ENCODE measurements around the gene ACTN4.

ACTN4 gene

GRCh38 chr19:38727868-38728660 is 80.6 kb downstream of the ACTN4 start:
- no peak for DNase-seq

GRCh38 chr19:38728752-38729541 is 81.5 kb downstream of the ACTN4 start:
- no peak for DNase-seq

- peak; percentile 78 for DNase-seq
Observed at GRCh38 chr19:38729653-38730469, 82.4 kb downstream of the ACTN4 start.

DNA sequence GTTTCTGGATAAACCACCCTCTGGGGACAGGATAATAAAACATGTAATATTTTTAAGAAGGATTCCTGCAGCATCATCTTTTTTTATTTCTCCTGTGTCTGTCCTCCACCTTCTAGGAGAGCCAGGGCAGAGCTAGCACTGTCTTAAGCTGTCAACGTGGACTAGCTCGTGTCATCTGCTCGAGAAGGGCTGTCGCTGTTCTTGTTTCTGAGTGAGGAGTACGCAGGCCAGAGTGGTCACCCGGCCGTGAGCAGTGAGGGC is 83.0 kb downstream of the ACTN4 start:
- DNase-seq, result no peak

DNA sequence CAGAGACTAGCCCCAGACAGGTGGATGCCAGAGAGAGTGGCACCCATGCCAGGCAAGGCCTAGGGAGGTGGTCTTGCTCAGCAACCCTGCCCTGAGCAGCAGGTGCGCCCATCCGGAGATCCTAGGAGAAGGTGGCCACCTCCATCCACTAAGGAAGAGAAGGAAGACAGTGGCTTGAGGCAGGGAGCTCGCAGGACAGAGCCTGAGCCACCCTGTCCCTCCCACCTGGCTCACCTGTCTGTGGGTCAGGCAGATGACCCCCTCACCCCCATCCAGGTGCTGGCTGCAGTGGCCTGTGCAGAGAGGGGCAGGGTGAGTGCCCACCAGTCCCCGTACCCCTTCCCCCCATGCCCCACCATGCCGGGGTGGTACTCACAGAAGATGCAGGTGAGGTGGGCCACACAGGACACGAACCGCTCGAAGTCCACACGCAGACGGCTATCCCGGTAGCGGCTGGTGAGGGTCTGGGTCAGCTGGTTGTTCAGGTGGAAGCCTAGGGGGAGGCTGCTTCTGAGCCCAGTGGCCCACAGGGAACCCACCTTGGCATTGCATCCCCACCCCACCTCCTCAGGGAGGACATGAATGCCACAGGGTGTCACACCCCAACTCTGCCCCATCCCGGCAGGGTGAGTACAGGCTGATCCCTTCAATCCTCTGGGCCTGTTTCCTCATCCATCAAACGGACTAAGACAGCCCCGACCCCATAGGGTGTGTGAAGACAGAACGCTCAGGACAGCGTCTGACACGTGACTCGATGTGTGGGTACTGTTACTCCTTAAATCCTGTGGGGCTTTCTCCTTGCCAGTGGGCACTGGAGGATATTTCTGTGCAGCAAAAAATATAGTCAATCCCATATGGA is 83.5 kb downstream of the ACTN4 start:
- no peak for DNase-seq

GRCh38 chr19:38731654-38732301 is 84.3 kb downstream of the ACTN4 start:
- no peak for DNase-seq

- DNase-seq, result no peak
Observed at GRCh38 chr19:38733241-38733492, 85.7 kb downstream of the ACTN4 start.

GRCh38 chr19:38733493-38734175 is 86.2 kb downstream of the ACTN4 start:
- no peak for DNase-seq

DNA sequence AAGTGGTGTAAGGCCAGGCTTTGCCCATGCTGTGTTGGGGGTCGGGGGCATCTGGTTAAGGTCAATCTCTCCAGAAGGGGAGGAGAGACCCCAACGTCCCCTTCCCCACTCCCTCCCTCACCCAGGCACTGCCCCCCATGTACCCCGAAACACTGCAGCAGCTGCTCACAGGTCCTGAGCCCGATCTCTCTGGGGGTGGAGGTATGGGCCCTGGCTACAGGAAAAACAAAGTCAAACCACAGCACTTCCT is 86.7 kb downstream of the ACTN4 start:
- DNase-seq, result no peak

GRCh38 chr19:38734426-38735256 is 87.2 kb downstream of the ACTN4 start:
- peak; percentile 43 for DNase-seq

DNA sequence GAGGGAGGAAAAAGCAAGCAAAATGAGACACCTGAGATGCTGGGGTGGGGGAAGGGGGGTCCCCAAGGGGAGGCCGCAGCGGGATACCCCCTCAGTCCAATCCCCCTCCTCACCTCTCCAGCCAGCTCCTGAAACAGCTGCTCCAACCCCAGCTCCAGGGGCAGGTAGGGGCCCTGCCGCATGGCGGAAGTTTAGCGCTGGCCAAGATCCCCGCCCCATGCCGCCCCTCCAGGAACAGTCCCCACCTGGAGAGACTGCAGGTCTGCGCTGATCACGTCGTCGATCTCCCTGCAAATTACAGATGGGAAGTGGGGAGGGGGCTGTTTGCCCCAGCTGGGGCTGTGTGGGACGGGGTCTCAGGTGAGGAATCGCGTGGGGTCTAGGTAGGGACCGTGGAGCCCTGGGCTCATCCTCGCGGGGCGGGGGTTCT is 87.8 kb downstream of the ACTN4 start:
- DNase-seq, result peak; percentile 37

DNA sequence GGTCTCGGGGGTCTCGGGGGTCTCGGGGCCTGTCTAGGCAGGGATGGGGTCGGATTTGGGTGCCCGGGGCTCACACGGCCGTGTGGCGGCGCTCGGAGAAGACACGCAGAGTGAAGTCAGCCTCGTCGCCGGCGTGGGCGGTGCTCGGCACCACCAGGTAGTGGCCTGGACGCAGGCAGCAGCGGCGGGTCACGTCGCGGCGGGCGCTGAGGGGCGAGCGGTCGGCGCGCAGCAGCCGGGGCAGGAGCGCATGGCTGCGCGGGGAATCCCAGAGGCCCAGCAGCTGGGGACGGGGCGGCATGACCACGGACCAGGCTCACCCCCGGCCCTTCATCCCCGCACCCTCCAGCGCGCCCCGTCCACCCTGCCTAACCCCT is 88.6 kb downstream of the ACTN4 start:
- DNase-seq, result peak; percentile 65

GRCh38 chr19:38736413-38737280 is 89.2 kb downstream of the ACTN4 start:
- DNase-seq, result peak; percentile 73

- DNase-seq, result no peak
Observed at GRCh38 chr19:38737281-38737865, 89.9 kb downstream of the ACTN4 start.

- DNase-seq, result no peak
Observed at GRCh38 chr19:38737921-38738737, 90.7 kb downstream of the ACTN4 start.

GRCh38 chr19:38739440-38740256 is 92.2 kb downstream of the ACTN4 start:
- DNase-seq, result peak; percentile 24

GRCh38 chr19:38740257-38740592 is 92.8 kb downstream of the ACTN4 start:
- DNase-seq, result no peak

- DNase-seq, result no peak
Observed at GRCh38 chr19:38740932-38741331, 93.5 kb downstream of the ACTN4 start.
